Middle frontal gyrus (tissue), 1 donor: ENCODE measurements around the gene GSX1.
"Not testable (repeated sequence)": the region's sequence is repeated elsewhere in the genome, so short reads cannot be mapped to it uniquely, and the experiment has no call there.

ENCODE experiments used
- DNase-seq: peaks from one replicate; pipeline ENCODE4 v3.0.0-alpha.2; 2015; ENCODE audit warnings: low spot score; ENCODE audit errors: extremely low spot score

Gene GSX1

GRCh38 chr13:27794368-27794691 is 2.0 kb downstream of the GSX1 start:
- DNase-seq, result no peak

- no peak for DNase-seq
Observed at GRCh38 chr13:27794921-27795717, 2.8 kb downstream of the GSX1 start.

GRCh38 chr13:27795718-27796019 is 3.4 kb downstream of the GSX1 start:
- DNase-seq, result no peak

GRCh38 chr13:27796544-27797227 is 4.4 kb downstream of the GSX1 start:
- DNase-seq, result no peak

GRCh38 chr13:27797228-27797624 is 4.9 kb downstream of the GSX1 start:
- DNase-seq, result no peak

GRCh38 chr13:27806744-27807387 is 14.6 kb downstream of the GSX1 start:
- DNase-seq, result no peak

- DNase-seq, result no peak
Observed at GRCh38 chr13:27808851-27809550, 16.7 kb downstream of the GSX1 start.

GRCh38 chr13:27810009-27810408 is 17.7 kb downstream of the GSX1 start:
- DNase-seq, result no peak

- DNase-seq, result no peak
Observed at GRCh38 chr13:27810461-27810860, 18.2 kb downstream of the GSX1 start.

- no peak for DNase-seq
Observed at GRCh38 chr13:27813826-27814225, 21.5 kb downstream of the GSX1 start.

- not testable (repeated sequence) for DNase-seq
Observed at GRCh38 chr13:27817832-27818231, 25.5 kb downstream of the GSX1 start.

GRCh38 chr13:27820524-27821482 is 28.5 kb downstream of the GSX1 start:
- DNase-seq, result no peak

GRCh38 chr13:27821566-27821965 is 29.3 kb downstream of the GSX1 start:
- DNase-seq, result no peak

GRCh38 chr13:27822258-27822872 is 30.1 kb downstream of the GSX1 start:
- no peak for DNase-seq

GRCh38 chr13:27822873-27823311 is 30.6 kb downstream of the GSX1 start:
- no peak for DNase-seq

- no peak for DNase-seq
Observed at GRCh38 chr13:27824121-27824520, 31.8 kb downstream of the GSX1 start.

GRCh38 chr13:27825072-27825471 is 32.8 kb downstream of the GSX1 start:
- DNase-seq, result no peak

GRCh38 chr13:27826379-27827353 is 34.4 kb downstream of the GSX1 start:
- DNase-seq, result peak; percentile 29

- DNase-seq, result no peak
Observed at GRCh38 chr13:27827646-27828045, 35.4 kb downstream of the GSX1 start.
